ENCODE results near the gene SCLY.

The SCLY gene

DNA sequence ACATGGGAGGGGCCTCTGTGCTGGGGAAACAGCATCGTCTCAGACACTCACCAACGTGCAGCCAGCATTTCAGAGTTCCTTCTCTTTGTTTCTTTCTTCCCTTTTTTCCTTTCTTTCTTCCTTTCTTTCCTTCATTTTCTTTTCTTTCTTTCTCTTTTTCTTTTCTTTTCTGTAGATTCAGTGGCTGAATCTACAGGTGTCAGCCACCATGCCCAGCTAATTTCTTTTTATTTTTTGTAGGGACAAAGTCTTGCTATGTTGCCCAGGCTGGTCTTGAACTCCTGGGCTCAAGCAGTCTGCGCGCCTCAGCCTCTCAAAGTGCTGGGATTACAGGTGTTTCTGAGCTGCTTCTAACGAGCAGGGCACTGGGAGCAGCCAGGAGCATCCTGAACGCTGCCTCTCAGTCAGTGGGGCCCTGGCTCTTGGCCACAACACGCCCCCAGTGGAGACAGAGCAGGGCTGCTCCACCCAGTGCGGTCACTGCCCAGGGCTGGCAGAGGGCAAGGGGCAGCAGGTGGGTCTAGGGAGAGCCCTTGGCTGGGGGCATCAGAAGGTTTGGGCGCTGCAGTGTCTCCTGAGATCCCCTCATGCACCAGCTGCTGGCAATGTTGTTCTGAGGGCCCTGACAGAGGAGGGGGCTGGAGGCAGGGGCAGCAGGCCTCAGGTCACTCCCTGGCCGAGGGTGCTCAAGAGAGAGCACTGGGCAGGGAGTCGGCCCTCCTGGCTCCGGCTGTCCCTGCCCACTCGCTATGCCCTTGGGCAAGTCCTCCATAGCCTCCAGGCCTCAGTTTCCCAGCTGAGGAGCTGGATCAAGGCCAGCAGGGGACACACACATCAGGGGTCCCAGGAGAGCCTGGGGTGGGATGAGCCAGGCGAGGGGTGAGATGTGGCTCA is 72.9 kb downstream of the SCLY start:
- peak in 3 of 10 donors; percentile 58 to 78 (median 64) for DNase-seq
- intact Hi-C loops (cut with DNase I) = no loop called here

DNA sequence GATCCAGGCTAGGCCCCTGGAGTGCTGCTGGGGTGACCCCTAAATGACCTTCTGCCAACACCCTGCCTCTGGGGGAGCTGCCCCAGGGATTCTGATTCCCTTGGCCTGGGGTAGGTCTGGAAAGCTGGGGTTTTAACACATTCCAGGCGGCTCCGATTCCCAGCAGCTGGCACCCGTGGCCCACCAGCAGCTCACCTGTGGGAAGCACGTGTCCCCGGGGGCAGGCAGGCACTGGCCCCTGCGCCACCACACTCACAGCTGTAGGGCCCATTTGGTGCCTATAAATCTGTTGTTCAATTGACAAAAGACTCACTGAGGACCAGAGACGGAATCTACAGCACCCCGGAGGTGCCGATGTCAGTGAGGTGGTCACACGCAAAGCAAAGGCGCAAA is 73.6 kb downstream of the SCLY start:
- peak in 3 of 10 donors; percentile 19 to 70 (median 63) for DNase-seq
- intact Hi-C loops (cut with DNase I) = no loop called here

DNA sequence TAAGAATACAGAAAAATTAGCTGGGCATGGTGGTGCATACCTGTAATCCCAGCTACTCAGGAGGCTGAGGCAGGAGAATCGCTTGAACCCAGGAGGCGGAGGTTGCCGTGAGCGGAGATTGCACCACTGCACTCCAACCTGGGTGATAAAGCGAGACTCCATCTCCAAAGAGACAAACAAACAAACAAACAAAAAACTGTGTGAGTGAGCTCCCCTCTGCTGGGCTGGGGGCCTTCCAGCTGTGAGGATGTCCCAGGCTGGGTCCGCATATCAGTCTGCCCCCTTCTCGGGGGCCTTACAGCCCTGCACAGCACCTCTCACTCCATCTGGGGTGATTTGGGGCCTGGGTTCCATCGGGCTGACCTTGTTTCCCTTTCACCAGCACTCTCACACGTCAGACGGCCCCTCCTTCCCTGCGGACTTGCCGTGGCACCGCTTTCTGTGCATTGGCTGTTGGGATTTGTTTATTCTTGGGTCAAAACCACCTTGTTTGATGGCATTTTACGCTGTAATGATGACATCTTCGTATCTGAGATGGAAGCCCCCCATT is 74.9 kb downstream of the SCLY start:
- intact Hi-C loops (cut with DNase I) = no loop called here
- DNase-seq = peak in 3 of 10 donors; percentile 23 to 67 (median 57)

DNA sequence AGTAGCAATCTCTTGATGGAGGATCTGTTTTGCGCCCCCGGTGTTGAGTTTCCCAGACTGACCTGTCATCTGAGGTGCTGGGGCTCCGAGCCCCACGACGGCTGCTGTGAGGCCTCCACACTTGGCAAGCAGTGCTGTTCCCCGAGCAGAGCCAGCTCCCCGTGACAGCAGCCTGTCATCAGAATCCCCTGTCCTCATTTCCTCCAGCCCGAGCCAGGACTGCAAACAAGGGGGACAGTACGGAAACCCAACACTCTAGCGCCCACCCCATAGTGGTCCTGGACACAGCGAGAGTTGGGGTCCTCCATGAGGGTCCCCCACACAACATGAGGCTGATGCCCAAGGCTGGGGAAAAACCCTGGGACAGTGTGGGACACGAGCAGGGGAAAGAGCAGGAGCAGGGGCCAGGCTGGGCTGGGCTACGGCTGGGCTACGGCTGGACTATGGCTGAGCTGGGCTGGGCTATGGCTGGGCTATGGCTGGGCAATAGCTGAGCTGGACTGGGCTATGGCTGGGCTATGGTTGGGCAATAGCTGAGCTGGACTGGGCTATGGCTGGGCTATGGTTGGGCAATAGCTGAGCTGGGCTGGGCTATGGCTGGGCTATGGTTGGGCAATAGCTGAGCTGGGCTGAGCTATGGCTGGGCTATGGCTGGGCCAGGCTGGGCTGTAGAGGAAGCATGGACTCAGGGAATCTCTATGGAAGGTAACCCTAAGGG is 76.2 kb downstream of the SCLY start:
- intact Hi-C loops (cut with DNase I) = no loop called here
- DNase-seq = peak in 3 of 10 donors; percentile 65 to 76 (median 68)

DNA sequence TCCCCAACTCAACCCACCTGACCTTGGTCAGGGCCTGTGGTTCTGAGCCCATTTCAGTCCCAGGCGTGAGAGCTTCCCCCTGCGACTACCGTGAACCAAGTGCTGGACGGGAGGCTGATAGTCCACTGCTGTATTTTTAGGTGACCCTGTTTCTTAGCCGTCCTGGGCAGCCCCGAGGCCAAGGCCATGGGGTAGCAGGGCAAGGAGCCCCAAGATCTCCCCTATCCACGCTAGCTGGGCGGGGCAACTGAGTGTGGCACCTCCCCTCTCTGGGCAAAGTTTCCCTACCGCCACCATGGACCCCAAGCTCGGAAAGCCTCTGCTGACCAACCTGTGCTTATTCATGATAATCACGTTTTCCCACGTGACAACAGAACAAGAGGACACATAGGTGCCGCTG is 77.1 kb downstream of the SCLY start:
- no peak for DNase-seq
- intact Hi-C loops (cut with DNase I) = no loop called here

DNA sequence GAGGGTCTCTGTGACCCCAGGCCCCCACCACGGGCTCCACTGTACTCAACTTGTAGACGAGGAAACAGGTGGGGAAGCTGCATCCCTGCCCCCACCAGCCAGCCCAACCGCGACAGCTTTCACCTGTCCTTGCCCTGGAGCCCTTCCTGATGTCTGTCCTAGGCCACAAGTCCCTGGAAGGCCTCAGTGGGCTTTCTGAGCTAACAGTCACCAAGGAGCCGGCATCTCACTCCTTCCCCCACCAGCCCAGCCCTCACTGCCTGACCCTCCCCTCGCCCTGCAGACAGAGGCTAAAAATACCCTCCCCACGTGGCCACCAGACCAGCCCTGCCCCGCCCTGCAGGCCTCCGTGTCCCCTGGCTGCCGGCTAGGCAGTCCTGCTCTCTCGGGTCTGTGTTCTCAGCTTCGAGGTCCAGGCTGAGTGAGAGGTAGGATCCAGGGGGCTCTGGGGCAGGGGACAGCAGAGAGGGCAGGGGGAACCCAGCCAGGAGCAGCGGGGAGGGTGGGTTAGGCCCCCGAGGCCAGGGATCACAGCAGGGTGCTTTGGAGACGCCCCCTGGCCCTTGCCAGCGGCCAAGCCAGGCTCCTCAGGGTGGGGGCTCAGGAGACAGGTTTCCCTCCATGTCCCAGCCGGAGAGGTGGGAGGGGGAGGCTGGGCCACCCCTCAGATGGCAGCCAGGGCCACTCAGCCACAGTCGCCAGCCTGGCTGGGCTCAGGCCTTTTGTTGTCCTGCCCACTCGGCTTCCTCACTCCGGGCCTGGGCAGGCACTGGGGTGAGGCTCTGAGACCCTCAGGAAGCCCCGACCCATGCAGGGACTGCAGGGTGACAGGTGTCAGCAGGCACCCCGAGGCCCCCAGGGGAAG is 77.8 kb downstream of the SCLY start, which contains the start of gene KLHL30:
KLHL30 (plus strand) TSS at position 338 of the 865 bp plus-strand sequence. CDS start 2,087 bp downstream, outside the sequence.
- intact Hi-C loops (cut with DNase I) = no loop called here

DNA sequence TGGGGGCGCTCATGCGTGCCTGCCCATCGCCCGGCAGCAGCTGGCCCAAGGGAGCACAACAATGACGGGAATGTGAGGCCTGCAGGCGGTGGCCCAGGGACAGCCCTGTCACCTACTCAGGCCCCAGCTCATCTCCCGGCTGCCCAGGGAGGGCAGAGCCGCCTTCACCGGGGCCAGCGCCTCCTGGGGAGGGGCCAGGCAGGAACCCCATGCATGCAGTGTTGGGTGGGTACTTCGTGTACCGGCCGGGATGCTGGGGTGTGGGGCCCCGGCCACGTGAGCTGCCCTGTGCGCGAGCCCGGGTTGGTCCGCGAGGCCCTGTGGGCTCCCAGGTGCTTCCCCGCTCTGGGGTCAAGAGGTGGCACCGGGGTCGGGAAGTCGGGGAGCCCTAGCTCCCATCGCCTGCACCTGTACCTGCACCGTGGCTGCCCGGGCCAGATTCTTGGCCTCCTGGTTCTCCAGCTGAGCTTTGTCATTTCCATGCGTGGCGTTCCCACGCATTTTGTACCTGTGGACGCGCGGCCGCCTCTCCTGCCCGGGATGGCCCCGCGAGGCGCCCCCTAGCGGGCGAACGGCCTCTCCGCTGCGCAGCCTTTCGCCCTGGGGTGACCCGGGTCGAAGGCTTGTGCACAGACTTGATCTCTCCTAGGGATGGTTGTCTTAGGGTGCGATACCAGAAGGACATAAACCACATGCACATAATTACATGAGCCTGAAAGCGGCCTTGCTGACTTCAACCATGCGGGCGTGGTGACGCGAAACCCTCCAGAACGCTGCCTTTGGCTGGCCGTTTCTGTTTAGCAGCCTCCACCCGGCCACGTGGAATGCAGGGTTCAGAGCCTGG is 78.6 kb downstream of the SCLY start:
- no peak for DNase-seq
- intact Hi-C loops (cut with DNase I) = no loop called here

More for the DNA sequence above, 77.8 kb downstream of the SCLY start, which contains the start of gene KLHL30:
- no peak for DNase-seq

DNA sequence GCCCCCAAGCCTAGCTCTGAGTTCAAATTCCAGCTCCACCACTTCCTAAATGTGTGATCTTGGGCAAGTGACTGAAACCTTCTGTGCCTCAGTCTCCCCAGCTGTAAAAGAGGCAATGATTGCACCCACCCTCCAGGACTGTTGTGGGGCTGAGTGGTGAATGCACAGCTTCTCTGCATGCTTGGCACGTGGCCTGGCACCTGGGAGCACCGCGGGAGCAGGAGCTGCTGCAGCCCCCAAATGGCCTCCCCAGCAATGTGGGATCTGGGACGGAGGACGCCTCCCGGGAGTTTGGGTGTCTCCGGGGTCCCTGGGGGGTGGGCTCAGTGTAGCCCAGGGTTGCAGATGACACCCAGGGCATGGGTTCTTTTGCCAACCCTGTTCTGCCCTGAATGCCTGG is 79.2 kb downstream of the SCLY start:
- no peak for DNase-seq
- intact Hi-C loops (cut with DNase I) = no loop called here

DNA sequence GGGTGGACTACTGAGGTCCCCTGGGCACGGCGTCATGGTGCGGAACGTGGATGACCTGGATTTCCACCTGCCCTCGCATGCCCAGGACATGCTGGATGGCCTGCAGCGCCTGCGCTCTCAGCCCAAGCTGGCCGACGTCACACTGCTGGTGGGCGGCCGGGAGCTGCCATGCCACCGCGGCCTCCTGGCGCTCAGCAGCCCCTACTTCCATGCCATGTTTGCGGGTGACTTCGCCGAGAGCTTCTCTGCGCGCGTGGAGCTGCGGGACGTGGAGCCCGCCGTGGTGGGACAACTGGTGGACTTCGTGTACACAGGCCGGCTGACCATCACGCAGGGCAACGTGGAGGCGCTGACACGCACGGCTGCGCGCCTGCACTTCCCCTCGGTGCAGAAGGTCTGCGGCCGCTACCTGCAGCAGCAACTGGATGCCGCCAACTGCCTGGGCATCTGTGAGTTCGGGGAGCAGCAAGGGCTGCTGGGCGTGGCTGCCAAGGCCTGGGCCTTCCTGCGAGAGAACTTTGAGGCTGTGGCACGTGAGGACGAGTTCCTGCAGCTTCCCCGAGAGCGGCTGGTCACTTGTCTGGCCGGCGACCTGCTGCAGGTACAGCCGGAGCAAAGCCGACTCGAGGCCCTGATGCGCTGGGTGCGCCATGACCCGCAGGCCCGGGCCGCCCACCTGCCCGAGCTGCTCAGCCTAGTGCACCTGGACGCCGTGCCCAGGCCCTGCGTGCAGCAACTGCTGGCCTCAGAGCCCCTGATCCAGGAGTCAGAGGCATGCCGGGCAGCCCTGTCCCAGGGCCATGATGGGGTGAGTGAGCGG is 80.1 kb downstream of the SCLY start:
- DNase-seq = peak in 1 of 10 donors; percentile 82
- intact Hi-C loops (cut with DNase I) = no loop called here

DNA sequence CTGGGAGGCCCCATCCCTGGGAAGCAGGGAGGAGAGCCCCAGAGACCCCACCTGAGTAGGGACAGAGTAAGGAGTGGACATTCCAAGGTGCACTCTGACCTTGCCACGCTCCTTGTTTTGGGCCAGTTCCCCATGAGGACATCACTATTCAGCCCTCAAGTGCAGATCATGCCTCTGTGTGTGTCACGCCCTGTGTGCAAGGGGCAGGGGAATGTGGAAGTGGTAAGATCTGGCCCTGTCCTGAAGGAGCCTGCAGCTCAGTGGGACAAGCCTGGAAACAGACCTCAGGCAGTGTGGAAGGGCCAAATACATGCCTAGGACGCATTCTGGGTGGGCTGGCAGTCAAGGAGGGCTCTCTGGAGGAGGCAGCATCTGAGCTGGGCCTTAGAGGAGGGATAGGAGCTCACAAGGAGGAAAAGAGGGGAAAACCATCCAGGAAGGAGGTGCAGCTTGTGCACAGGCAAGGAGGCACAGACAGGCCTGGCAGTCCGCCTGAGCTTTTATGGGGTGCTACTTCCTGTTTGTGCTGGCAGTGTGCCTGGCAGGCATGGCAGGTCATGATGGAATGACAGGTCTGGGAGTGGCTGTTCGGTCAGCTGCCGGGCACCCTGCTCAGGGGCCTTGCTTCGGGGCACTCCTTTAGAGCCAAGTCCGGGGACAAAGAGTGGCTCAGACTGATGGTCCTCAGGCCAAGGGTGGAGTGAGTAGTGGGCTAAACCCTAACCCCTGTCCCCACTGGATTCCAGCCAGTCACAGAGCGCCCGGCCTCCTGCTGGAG is 80.9 kb downstream of the SCLY start:
- DNase-seq = no peak

DNA sequence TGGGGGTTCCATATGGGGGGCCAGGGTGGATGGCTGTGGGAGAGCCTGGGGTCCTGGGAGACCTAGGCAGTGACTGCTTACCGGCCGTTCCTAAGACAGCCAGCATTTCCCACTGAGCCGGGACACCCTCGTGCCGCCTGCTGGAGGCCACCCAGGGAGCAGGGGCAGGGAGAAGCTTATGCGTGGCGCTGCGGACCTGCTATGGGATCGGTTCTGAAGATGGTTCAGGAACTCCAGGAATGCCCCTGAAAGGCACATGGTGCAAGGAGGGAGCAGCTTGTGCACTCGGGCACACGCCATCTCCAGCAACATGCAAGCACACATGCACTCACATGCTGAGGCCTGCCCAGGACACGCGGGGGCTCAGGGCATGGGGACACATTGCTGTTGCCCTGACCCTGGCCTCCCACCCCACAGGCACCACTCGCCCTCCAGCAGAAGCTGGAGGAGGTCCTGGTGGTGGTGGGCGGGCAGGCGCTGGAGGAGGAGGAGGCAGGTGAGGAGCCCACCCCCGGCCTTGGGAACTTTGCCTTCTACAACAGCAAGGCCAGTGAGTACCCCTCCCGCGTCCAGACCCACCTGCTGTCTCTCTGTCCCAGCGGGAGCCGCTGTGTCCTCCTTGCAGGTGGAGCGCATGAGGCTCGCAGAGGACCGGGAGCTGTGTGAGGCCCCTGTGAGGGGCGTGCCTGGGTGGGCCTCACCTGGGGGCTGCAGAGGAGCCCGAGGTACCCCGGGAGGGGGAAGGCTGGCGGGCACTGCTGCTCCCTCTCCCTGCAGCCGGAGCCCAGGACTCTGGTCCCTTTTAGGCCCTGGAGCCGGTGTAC is 81.8 kb downstream of the SCLY start:
- intact Hi-C loops (cut with DNase I) = no loop called here

More for the DNA sequence above, 80.9 kb downstream of the SCLY start:
- intact Hi-C loops (cut with DNase I) = no loop called here

DNA sequence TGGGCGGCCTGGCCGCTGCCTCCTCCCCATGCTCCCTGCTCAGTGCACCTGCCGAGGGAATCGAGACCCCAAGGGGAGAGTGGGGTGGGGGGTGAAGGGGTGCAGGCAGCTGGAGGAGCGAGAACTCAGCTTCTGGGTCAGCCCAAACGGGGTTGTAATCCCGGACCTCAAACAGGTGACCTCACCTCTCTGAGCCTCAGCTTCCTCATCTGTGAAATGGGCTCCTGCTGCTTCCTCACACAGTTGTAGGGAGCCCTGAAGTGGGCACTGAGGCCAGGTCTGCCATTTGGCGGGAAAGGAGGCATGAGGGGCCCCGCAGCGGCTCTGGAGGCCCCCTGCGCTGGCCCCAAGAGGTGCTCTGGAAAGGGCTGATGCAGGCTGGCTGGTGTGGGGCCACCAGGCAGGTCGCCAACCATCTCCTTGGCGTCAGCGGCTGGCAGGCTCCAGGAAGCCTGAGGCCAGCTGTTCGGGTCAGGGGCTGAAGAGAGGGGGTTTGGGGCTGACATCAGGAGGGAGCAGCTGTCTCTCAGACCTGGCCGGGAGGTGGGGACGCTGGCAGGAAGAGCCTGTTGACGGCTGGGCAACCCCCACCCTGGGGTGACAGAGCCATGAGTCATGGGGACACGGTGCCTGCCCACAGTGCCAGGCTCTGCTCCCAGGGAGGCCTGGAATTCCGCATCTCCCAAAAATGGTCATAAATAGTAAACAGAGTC is 82.6 kb downstream of the SCLY start:
- DNase-seq = no peak
- intact Hi-C loops (cut with DNase I) = no loop called here

More for the DNA sequence above, 81.8 kb downstream of the SCLY start:
- DNase-seq = no peak

DNA sequence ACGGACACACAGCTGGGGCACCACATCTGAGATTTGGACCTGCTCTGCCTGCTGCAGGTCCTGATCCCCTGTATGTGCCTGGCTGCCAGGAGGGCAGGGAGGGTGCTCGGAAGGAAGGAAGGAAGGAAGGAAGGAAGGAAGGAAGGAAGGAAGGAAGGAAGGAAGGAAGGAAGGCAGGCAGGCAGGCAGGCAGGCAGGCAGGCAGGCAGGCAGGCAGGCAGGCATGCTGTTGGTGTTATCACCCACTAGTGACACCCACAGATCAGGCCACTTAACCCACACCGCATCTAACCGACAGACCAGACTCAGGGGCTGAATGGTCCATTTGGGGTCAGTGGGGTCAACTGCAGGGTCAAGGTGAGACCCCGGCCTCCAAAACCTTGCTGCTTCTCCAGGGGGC is 83.5 kb downstream of the SCLY start:
- intact Hi-C loops (cut with DNase I) = no loop called here
- DNase-seq = no peak

DNA sequence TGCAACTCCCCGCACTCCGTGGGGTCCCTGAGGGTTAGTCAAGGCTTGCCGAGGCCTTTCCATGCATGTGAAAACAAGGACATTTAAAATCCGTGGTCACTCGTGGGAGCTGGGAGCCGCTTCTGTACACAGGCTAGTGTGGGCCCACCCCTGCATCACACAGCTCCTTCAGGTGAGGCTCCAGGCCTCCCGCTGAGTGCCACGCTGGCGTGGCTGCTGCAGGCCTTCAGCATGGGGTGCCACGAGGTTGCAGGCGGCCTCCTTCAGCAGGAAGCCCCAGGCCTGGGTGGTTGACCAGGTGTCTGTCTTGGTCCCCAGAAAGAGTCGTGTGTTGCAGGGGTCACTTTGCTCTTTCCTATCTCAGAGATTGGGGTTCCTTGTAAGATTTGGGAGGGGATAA is 84.2 kb downstream of the SCLY start:
- intact Hi-C loops (cut with DNase I) = no loop called here

DNA sequence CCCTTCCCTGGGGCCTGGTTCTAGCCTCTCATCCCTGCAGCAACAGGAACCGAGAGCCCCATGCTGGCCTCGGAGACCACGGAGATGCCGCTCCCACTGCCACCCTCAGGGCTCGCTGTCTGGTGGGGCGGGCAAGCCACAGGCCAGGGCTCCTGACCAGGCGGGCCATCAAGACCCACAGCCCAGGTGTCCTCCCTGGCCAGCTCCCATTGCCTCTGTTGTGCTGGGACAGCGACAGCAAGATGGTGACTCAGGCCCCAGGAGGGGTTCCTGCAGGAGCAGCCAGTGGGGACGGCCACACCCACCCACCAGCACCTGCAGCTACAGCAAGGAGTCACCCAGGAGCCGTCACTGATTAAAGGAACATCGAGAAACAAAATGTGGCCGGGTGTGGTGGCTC is 85.0 kb downstream of the SCLY start:
- intact Hi-C loops (cut with DNase I) = no loop called here
- no peak for DNase-seq

More for the DNA sequence above, 84.2 kb downstream of the SCLY start:
- no peak for DNase-seq

DNA sequence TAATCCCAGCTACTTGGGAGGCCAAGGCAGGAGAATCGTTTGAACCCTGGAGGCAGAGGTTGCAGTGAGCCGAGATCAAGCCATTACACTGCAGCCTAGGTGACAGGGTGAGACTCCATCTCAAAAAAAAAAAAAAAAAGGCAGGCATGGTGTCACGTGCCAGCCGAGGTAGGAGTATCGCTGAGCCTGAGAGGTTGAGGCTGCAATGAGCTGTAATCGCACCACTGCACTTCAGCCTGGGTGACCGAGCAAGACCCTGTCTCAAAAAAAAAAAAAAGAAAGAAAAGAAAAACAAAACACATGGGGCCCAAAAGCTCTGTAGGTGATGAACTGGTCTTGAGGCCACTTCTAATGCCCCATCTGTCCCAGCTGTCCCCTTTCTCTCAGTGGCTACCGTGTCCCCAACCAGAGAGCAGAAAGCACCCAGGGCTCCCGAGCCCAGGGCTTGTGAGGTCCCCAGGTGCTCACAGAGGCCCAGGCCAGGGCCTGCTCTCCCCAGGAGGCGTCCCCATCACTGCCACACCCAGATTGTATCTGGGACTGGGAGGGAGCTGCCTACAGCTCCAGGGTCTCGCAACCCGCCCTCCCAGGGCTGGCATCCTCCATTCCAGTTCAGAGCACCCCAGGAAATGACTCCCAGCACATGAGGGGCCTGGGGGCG is 86.2 kb downstream of the SCLY start:
- no peak for DNase-seq
- intact Hi-C loops (cut with DNase I) = no loop called here
